Naive B cell (primary cell): Measurements from ENCODE around the gene BSG. TPM values are rescaled to one million over a fixed set of nuclear protein-coding genes. Genes with fewer than 3 reads are reported as not detected.
A peak's percentile ranks its signal among the peaks of the same experiment; 100 is the strongest.
"Not testable (repeated sequence)": the region's sequence is repeated elsewhere in the genome, so short reads cannot be mapped to it uniquely, and the experiment has no call there.

Experiments used
- ATAC-seq, 2 donors: fragments of 150-1000 bp; cut with Tn5 transposase; 2 replicates each; pipeline ENCODE4 v1.10.0; 2021; ENCODE audit warnings: low read depth in 2 of 2, mild to moderate bottlenecking in 2 of 2, moderate library complexity in 2 of 2
- DNase-seq: peaks from one replicate; pipeline ENCODE4 v3.0.0; 2022
- H3K27ac Mint-ChIP-seq, 6 donors: one replicate each; pipeline ENCODE4 v1.8.0; 2020 to 2022; ENCODE audit warnings: mild to moderate bottlenecking in 6 of 6, mixed read lengths in 6 of 6, moderate library complexity in 5 of 6, inconsistent platforms in 2 of 6
- H3K27me3 Mint-ChIP-seq, 3 donors: one replicate each; pipeline ENCODE4 v1.8.0; 2021 to 2022; ENCODE audit warnings: mixed read lengths in 3 of 3, mild to moderate bottlenecking in 1 of 3
- H3K36me3 Mint-ChIP-seq, 2 donors: one replicate each; pipeline ENCODE4 v1.8.0; 2020 to 2022; ENCODE audit warnings: mixed read lengths in 2 of 2, inconsistent platforms in 1 of 2, mild to moderate bottlenecking in 1 of 2
- H3K4me1 Mint-ChIP-seq, 3 donors: one replicate each; pipeline ENCODE4 v1.8.0; 2020 to 2022; ENCODE audit warnings: mixed read lengths in 3 of 3, inconsistent platforms in 1 of 3, mild to moderate bottlenecking in 1 of 3, moderate library complexity in 1 of 3
- H3K4me3 Mint-ChIP-seq, 8 donors: one replicate each; pipeline ENCODE4 v1.8.0; 2020 to 2022; ENCODE audit warnings: mild to moderate bottlenecking in 8 of 8, mixed read lengths in 8 of 8, moderate library complexity in 8 of 8, inconsistent platforms in 2 of 8
- H3K9me3 Mint-ChIP-seq, 7 donors: one replicate each; pipeline ENCODE4 v1.8.0; 2020 to 2022; ENCODE audit warnings: mixed read lengths in 7 of 7, mild to moderate bottlenecking in 5 of 7, inconsistent platforms in 2 of 7, moderate library complexity in 1 of 7
- polyA plus RNA-seq, 6 donors: library from polyadenylated mRNA; unstranded; fragments of 300-500 nt; fragmentation: Illumina TruSeq; gene quantifications; one replicate each; pipeline ENCODE4 v1.2.3, GENCODE V29; 2021; ENCODE audit warnings: low read depth in 6 of 6

BSG gene
- polyA plus RNA-seq, 6 donors from 2014 or later: 205 to 270 (median 235) TPM

DNA sequence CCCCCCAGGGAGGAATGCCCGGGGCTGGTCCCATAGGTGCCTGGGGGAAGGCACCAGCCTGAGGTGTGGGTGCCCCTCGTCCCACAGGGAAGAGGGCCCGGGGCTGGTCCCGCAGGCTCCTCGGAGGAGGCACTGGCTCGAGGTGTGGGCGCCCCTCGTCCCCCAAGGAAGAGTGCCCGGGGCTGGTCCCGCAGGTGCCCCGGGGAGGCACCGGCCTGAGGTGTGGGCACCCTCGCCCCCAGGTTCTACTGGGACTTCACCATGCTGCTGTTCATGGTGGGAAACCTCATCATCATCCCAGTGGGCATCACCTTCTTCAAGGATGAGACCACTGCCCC is 30.9 kb downstream of the BSG start:
- not testable (repeated sequence) for H3K27me3 Mint-ChIP-seq, H3K4me1 Mint-ChIP-seq, ATAC-seq, H3K36me3 Mint-ChIP-seq, H3K27ac Mint-ChIP-seq, H3K9me3 Mint-ChIP-seq, H3K4me3 Mint-ChIP-seq, DNase-seq

GRCh38 chr19:603779-604178 is 31.4 kb downstream of the BSG start:
- H3K4me3 Mint-ChIP-seq, H3K9me3 Mint-ChIP-seq, H3K27ac Mint-ChIP-seq, H3K4me1 Mint-ChIP-seq, H3K36me3 Mint-ChIP-seq, ATAC-seq, DNase-seq, H3K27me3 Mint-ChIP-seq: not testable (repeated sequence)

GRCh38 chr19:604355-604754 is 32.0 kb downstream of the BSG start:
- Mint-ChIP-seq H3K4me1 (peaks cover 0 to 4% (median 0%) of the 10 kb centered on the region in 3 donors), H3K9me3 (peaks cover 0 to 6% (median 0%) of the 10 kb centered on the region in 7 donors), H3K36me3 (peaks cover 0 to 10% of the 10 kb centered on the region in 2 donors), H3K4me3 (peak overlapping the region in 1 of 8 donors; percentile 16), H3K27ac (no peak overlapping the region), H3K27me3 (peaks cover 0 to 5% (median 0%) of the 10 kb centered on the region in 3 donors)
- peak; percentile 21 to 53 for ATAC-seq
- DNase-seq: no peak

DNA sequence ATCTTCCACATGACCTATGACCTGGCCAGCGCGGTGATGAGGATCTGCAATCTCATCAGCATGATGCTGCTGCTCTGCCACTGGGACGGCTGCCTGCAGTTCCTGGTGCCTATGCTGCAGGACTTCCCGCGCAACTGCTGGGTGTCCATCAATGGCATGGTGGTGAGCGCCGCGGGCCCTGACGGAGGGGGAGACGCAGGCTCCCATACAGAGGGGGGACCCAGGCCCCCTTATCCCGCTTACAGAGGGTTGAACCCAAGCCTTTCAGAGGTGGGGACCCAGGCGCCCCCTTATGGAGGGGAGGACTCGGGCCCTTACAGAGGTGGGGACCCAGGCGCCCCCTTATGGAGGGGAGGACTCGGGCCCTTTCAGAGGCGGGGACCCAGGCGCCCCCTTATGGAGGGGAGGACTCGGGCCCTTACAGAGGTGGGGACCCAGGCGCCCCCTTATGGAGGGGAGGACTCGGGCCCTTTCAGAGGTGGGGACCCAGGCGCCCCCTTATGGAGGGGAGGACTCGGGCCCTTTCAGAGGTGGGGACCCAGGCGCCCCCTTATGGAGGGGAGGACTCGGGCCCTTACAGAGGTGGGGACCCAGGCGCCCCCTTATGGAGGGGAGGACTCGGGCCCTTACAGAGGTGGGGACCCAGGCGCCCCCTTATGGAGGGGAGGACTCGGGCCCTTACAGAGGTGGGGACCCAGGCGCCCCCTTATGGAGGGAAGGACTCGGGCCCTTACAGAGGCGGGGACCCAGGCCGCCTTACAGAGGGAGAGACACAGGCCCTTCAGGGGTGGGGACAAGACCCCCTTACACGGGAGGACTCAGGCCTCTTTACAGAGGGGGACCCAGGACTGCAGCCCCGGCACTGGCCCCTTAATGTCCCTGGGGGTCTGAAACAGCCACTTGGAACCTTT is 32.9 kb downstream of the BSG start:
- not testable (repeated sequence) for ATAC-seq, H3K27me3 Mint-ChIP-seq, H3K4me1 Mint-ChIP-seq, H3K9me3 Mint-ChIP-seq, DNase-seq, H3K36me3 Mint-ChIP-seq, H3K27ac Mint-ChIP-seq
- peak overlapping the region in 2 of 8 donors; percentile 40 to 78 for H3K4me3 Mint-ChIP-seq

DNA sequence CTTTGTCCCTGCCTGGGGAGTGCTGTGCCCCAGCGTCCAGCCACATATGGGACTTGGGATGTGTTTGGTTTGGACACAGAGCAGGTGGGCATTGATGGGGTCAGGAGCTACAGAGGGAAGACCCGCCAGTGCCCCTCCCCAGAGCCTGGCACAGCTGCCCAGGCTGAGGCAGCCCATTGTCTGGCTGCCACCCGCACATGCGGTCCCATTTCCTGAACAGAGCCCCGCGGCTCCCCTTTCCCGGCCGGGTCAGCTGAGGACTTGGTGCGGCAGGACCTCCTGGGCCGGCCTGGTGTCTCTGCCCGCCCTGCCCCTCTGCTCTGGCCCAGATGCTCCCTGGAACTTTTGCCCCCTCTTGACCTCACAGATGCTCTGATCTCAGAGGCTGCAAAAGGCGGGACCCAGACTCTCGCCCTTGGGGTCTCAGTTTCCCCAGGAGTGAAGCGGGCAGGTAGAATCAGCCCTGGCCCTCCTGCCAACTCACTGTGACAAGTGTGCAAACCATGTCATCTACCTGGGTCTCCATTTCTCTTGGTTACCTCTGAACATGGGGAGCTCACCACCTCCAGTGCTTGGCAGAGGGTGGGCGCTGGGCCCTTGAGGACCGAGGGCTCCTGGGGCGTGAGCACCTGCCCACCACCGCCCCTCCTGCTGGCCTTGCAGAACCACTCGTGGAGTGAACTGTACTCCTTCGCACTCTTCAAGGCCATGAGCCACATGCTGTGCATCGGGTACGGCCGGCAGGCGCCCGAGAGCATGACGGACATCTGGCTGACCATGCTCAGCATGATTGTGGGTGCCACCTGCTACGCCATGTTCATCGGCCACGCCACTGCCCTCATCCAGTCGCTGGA is 35.1 kb downstream of the BSG start:
- Mint-ChIP-seq H3K36me3 (peaks cover 0 to 4% of the 10 kb centered on the region in 2 donors), H3K4me3 (peak overlapping the region in 1 of 8 donors; percentile 51), H3K4me1 (peaks cover 7 to 9% (median 9%) of the 10 kb centered on the region in 3 donors), H3K27ac (peak overlapping the region in 1 of 6 donors; percentile 33), H3K9me3 (peaks cover 0 to 2% (median 0%) of the 10 kb centered on the region in 7 donors), H3K27me3 (peaks cover 0 to 3% (median 0%) of the 10 kb centered on the region in 3 donors)
- no peak for ATAC-seq
- no peak for DNase-seq

DNA sequence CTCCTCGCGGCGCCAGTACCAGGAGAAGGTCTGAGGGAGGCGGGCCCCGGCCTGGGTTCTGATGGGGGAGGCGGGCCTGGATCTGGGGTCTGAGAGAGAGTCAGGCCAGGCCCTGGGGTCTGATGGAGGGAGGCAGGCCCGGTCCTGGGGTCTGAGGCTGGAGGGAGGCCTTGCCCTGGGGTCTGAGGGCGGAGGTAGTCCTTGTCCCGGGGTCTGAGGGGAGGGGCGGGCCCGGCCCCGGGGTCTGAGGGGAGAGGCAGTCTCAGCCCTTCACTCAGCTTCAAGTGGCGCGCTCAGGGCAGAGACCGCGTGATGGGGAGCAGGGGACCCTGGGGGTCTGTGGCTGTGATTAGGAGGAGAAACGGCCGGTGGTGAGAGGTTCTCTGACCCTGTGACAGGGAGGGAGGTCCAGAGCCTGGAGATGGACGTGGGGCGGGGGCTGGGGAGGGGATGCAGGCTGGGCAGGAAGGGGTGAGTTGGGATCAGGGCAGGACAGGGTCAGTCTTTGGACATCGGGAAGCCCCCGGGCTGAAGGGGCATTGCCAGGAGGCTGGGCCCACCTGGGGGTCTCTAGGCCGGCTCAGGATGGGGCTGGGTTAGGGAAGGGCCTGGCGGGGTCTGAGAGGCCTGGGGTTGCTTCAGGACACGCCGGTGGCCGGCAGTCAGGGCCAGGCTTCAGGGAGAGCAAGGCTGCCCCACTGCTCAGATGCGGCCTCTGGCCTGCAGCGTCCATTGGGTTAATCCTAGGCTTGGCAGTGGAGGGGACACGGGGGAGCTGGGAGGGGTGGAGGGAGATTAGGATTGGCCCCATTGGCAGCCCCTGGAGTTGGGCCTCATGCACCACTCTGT is 36.0 kb downstream of the BSG start:
- Mint-ChIP-seq H3K4me1 (peaks cover 7 to 9% (median 8%) of the 10 kb centered on the region in 3 donors), H3K27me3 (no peaks in the 10 kb centered on the region), H3K4me3 (peak overlapping the region in 2 of 8 donors; percentile 66 to 83), H3K27ac (no peak overlapping the region), H3K36me3 (no peaks in the 10 kb centered on the region), H3K9me3 (no peaks in the 10 kb centered on the region)
- no peak for ATAC-seq
- DNase-seq: no peak

GRCh38 chr19:609004-609346 is 36.6 kb downstream of the BSG start:
- Mint-ChIP-seq H3K27me3 (no peaks in the 10 kb centered on the region), H3K4me3 (no peak overlapping the region), H3K27ac (no peak overlapping the region), H3K9me3 (no peaks in the 10 kb centered on the region), H3K4me1 (peaks cover 7 to 9% (median 8%) of the 10 kb centered on the region in 3 donors), H3K36me3 (no peaks in the 10 kb centered on the region)
- DNase-seq: no peak
- no peak for ATAC-seq

DNA sequence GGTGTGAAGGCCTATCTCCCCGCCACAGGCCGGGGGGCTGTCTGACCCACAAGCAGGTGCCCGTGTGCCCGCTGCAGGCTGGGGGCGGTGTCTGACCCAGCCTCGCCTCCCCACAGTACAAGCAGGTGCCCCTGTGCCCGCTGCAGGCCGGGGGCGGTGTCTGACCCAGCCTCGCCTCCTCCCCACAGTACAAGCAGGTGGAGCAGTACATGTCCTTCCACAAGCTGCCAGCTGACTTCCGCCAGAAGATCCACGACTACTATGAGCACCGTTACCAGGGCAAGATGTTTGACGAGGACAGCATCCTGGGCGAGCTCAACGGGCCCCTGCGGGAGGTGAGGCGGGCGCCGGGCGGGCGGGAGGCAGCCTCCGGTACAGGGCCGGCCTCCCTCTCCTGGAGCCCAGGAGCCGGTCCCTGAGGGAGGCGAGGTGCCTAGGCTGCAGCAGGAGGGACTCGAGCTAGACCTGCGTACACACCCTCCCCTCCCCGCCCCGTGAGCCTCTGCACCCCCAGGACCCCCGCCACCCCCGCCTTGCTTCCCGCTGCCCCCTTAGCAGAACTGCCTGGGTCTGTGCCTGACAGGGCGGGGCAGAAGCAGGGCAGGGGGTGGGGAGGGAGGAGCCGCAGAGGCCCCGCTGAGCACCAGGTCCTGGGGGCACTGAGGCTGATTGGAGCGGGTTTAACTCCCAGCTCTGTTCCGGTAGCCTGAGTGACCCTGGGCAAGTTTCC is 37.8 kb downstream of the BSG start:
- peak; percentile 62 to 69 for ATAC-seq
- peak overlapping the region; percentile 56 to 89 (median 84) for H3K4me3 Mint-ChIP-seq
- H3K36me3 Mint-ChIP-seq: no peaks in the 10 kb centered on the region
- H3K27me3 Mint-ChIP-seq: peaks cover 0 to 8% (median 6%) of the 10 kb centered on the region in 3 donors
- H3K4me1 Mint-ChIP-seq: peaks cover 7 to 15% (median 8%) of the 10 kb centered on the region in 3 donors
- no peak for DNase-seq
- no peaks in the 10 kb centered on the region for H3K9me3 Mint-ChIP-seq
- H3K27ac Mint-ChIP-seq: peak overlapping the region in 2 of 6 donors; percentile 65 to 75

DNA sequence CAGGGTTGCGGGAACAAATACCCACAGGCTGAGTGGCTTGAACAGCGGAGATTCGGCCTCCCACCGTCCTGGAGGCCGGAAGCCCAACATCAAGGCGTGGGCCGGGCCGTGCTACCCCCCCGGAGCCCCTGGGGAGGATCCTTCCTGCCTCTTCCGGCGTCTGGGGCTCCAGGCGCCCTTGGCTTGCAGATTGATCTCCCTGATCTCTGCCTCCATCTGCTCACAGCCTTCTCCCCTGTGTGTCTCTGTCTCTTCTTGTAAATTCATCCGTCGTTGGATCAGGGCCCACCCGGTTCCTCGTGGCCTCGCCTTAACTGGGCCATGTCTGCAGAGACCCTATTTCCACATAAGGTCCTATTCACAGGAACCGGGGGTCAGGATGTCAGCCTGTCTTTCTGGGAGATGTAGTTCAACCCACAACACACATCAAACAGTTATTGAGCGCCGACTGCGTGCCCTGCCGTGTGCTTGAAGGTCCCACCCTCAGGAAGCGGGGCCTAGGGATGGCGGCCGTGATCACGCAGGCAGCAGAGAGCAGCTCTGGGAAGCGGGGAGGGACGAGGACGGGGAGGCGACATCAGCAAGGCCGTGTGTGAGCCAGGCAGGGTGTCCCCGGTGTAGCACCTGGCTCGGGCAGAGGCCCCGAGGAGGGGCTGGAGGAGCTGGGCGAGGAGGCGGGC is 38.5 kb downstream of the BSG start:
- Mint-ChIP-seq H3K27ac (peak overlapping the region in 5 of 6 donors; percentile 5 to 87 (median 75)), H3K4me3 (peak overlapping the region; percentile 56 to 89 (median 84)), H3K27me3 (peaks cover 4 to 8% (median 6%) of the 10 kb centered on the region in 3 donors), H3K4me1 (peaks cover 7 to 18% (median 8%) of the 10 kb centered on the region in 3 donors), H3K9me3 (no peaks in the 10 kb centered on the region), H3K36me3 (peaks cover 0 to 3% of the 10 kb centered on the region in 2 donors)
- ATAC-seq: peak; percentile 56 to 63
- DNase-seq: peak; percentile 39

DNA sequence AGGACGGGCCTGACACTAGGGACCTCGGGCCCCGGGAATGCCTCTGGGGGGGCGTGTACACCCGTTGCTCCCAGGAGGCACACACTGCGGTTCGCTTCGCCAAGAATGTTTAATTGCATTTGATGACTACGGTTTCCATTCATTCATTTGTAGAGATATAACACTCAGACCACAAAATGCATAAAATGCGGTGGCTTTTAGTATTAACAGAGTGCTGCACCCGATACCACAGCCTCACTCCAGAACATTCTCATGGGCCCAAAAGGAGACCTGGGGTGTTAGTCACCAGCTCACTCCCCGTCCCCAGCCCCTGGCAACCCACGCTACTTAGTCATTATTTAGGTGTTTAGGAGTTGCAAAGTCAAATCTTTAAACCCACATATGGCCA is 39.1 kb downstream of the BSG start:
- DNase-seq (no peak), ATAC-seq (no peak)
- H3K4me1 Mint-ChIP-seq: peaks cover 7 to 18% (median 8%) of the 10 kb centered on the region in 3 donors
- peaks cover 0 to 3% of the 10 kb centered on the region in 2 donors for H3K36me3 Mint-ChIP-seq
- no peaks in the 10 kb centered on the region for H3K9me3 Mint-ChIP-seq
- peak overlapping the region; percentile 42 to 89 (median 84) for H3K4me3 Mint-ChIP-seq
- H3K27ac Mint-ChIP-seq: peak overlapping the region in 1 of 6 donors; percentile 57
- peaks cover 4 to 8% (median 6%) of the 10 kb centered on the region in 3 donors for H3K27me3 Mint-ChIP-seq

DNA sequence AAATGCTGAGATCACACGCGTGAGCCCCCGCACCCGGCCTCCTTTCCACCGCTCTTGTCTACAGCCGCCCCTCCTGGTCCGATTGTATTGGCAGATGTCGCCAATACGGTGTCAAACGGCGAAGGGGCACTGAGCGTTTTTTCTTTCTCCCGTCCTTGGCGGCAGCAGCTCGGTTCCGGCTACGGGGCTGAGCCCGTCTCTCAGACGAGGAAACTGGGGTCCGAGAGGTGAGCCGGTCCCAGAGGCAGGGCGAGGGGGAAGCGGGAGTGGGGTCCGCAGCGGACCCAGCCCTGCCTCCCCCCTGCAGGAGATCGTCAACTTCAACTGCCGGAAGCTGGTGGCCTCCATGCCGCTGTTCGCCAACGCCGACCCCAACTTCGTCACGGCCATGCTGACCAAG is 40.5 kb downstream of the BSG start:
- Mint-ChIP-seq H3K9me3 (no peaks in the 10 kb centered on the region), H3K4me3 (no peak overlapping the region), H3K36me3 (peaks cover 0 to 3% of the 10 kb centered on the region in 2 donors), H3K27me3 (peaks cover 4 to 8% (median 6%) of the 10 kb centered on the region in 3 donors), H3K4me1 (peaks cover 7 to 18% (median 8%) of the 10 kb centered on the region in 3 donors), H3K27ac (no peak overlapping the region)
- ATAC-seq: no peak
- no peak for DNase-seq
